ENCODE measurements around the gene CSTPP1. TPM values are rescaled to one million over a fixed set of nuclear protein-coding genes. Genes with fewer than 3 reads are reported as not detected.

The CSTPP1 gene
- total and polyA plus RNA-seq, 2 of the 4 experiments (the other 2 are of a cell fraction), result 22.0 to 35.7 TPM

DNA sequence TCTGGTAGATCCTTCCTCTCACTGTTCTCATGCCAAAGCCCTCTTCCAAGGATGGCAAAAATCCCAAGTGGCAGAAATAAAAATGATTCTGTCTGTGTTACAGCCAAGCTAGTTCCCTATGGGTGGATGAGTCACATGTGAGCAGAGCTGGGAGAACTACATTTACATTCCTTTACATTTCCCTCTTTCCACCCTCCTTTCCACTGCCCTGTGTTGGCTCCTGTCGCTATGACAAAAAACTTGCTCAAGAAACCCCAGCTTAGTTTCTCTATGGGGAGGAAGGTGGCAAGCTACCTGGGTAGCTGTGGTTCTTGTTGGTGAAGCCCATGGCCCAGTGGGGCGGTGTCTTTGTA lies 268.1 kb downstream of the CSTPP1 start:
- no CpG with 5 or more reads among the region's 2 CpGs for WGBS, 2 experiments (ENCODE audit: extremely low coverage in 2 of 2, insufficient read length in 1 of 2)

More for the DNA sequence above, 268.1 kb downstream of the CSTPP1 start:
- CTCF ChIA-PET, result interaction anchor here (0.6 kb wide), 1 partner anchor 12 kb away, joined by 3 read pairs; no protein-coding TSS in a partner anchor
- POLR2A ChIA-PET (ENCODE audit: unreplicated experiment), result interaction anchor here (0.6 to 1.5 kb wide), 2 partner anchors 10 to 261 kb away, joined by 4 read pairs; partner anchors contain the start of gene DDB2
- Histone ChIP-seq H3K4me1 (ENCODE audit: control insufficient read depth, insufficient read depth, low read length) (no peaks in the 10 kb centered on the region; the same call in 1 of the 2 replicates), H3K9ac (ENCODE audit: low read depth, low read length) (no peak overlapping the region), H4K5ac (ENCODE audit: low read depth, low read length) (no peak overlapping the region), H3K9me3 (ENCODE audit: control insufficient read depth, insufficient read depth, low read length) (no peaks in the 10 kb centered on the region), H2BK20ac (ENCODE audit: low read depth, low read length) (peak overlapping the region; percentile 36; the same call in 1 of the 2 replicates), H4K91ac (ENCODE audit: insufficient read depth, low read depth, low read length) (no peak overlapping the region), H2AK5ac (ENCODE audit: low read depth, low read length) (peak overlapping the region; percentile 68; the same call in 1 of the 2 replicates), H2BK5ac (ENCODE audit: low read depth, low read length, poor library complexity, severe bottlenecking) (no peak overlapping the region), H3K23ac (ENCODE audit: low read depth, low read length) (peak overlapping the region; percentile 26; the same call in 1 of the 2 replicates), H3K4me2 (ENCODE audit: low read depth, low read length) (no peak overlapping the region), H2AFZ (replicated peaks; ENCODE audit: low read length, poor library complexity) (peak overlapping the region; percentile 85), H2BK120ac (ENCODE audit: low read depth, low read length) (peak overlapping the region; percentile 30; the same call in 1 of the 2 replicates), H3K4me3 (ENCODE audit: insufficient read depth, low read depth, low read length) (no peak overlapping the region), H3K4ac (ENCODE audit: low read depth, low read length) (0 out of 2 replicates have a peak overlapping the region, but pooled peaks have one; percentile 23), H3K36me3 (ENCODE audit: control insufficient read depth, insufficient read depth, low read length) (no peaks in the 10 kb centered on the region), H2AK9ac (replicated peaks; ENCODE audit: low read depth, low read length, poor library complexity) (peak overlapping the region; percentile 22), H3K18ac (ENCODE audit: low read depth, low read length) (no peak overlapping the region), H3K9me1 (ENCODE audit: insufficient read depth, low read length) (no peaks in the 10 kb centered on the region; the same call in 1 of the 2 replicates), H3K27me3 (ENCODE audit: control insufficient read depth, insufficient read depth, low read length) (peaks cover 15% of the 10 kb centered on the region), H3K14ac (replicated peaks; ENCODE audit: low read depth, low read length) (no peak overlapping the region), H3K79me1 (ENCODE audit: low read depth in 1 of 2, low read length in 2 of 2) (no peaks in the 10 kb centered on the region), H3K56ac (ENCODE audit: extremely low read depth, insufficient read depth, low read length) (no peak overlapping the region; the same call in 1 of the 2 replicates), H2BK15ac (ENCODE audit: low read depth, low read length) (no peak overlapping the region), H4K20me1 (ENCODE audit: insufficient read depth, low read length) (no peaks in the 10 kb centered on the region), H3K27ac (ENCODE audit: insufficient read depth, low read length) (no peak overlapping the region), H4K8ac (ENCODE audit: low read depth in 2 of 2, low read length in 2 of 2) (peak overlapping the region in 1 of 2 experiments; percentile 22; a peak in 1 of 4 replicates)
- in situ Hi-C loops (cut with MboI; ENCODE audit: low sequenced_read_pairs), result no loop called here
- dilution Hi-C loops (cut with HindIII; ENCODE audit: low sequenced_read_pairs, unreplicated experiment), result no loop called here
- DNase-seq (peak; percentile 78), ATAC-seq (ENCODE audit: low read depth) (peak; percentile 98)
- TF ChIP-seq, protein P1, sequence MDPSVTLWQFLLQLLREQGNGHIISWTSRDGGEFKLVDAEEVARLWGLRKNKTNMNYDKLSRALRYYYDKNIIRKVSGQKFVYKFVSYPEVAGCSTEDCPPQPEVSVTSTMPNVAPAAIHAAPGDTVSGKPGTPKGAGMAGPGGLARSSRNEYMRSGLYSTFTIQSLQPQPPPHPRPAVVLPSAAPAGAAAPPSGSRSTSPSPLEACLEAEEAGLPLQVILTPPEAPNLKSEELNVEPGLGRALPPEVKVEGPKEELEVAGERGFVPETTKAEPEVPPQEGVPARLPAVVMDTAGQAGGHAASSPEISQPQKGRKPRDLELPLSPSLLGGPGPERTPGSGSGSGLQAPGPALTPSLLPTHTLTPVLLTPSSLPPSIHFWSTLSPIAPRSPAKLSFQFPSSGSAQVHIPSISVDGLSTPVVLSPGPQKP (IDR thresholded peaks at IDR 0.05; ENCODE audit: borderline replicate concordance, low read depth, low read length), result no peak
- no peak for TF ChIP-seq BHLHE40 (IDR thresholded peaks at IDR 0.05; ENCODE audit: low read depth, low read length)
- TF ChIP-seq NFE2L2 (IDR thresholded peaks at IDR 0.05; ENCODE audit: low read depth, low read length), result no peak
- TF ChIP-seq RCOR1 (IDR thresholded peaks at IDR 0.05; ENCODE audit: insufficient replicate concordance, low read length), result no peak
- no peak for TF ChIP-seq SMC3 (IDR thresholded peaks at IDR 0.05; ENCODE audit: low read depth, low read length)
- TF ChIP-seq FOS (IDR thresholded peaks at IDR 0.05; ENCODE audit: low read depth, low read length), result peak; percentile 58
- no peak for TF ChIP-seq MAZ (IDR thresholded peaks at IDR 0.05; ENCODE audit: borderline replicate concordance, low read depth, low read length)
- no peak for TF ChIP-seq RAD21 (IDR thresholded peaks at IDR 0.05; ENCODE audit: low read length)
- TF ChIP-seq, protein P2, sequence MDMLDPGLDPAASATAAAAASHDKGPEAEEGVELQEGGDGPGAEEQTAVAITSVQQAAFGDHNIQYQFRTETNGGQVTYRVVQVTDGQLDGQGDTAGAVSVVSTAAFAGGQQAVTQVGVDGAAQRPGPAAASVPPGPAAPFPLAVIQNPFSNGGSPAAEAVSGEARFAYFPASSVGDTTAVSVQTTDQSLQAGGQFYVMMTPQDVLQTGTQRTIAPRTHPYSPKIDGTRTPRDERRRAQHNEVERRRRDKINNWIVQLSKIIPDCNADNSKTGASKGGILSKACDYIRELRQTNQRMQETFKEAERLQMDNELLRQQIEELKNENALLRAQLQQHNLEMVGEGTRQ (IDR thresholded peaks at IDR 0.05; ENCODE audit: low read depth, low read length), result peak; percentile 44; the same call in 1 of the 2 replicates
- TF ChIP-seq CEBPB (IDR thresholded peaks at IDR 0.05; ENCODE audit: low read depth, low read length), result 0 out of 2 replicates have a peak, but pooled peaks have one; percentile 15
- no TSS peak for BruUV-seq (replicated peaks)
- intact Hi-C loops (cut with micrococcal nuclease), result no loop called here
